Thyroid gland (tissue), 4 donors: ENCODE results near the gene LCAT.

Experiments used
- CTCF ChIP-seq, 6 experiments: fragments of 200-600 bp in 3 of 6; fragments of 450-650 bp in 3 of 6; sonication (generic) in 3 of 6; IDR thresholded peaks; one replicate each; pipeline ENCODE4 v1.5.1; 2016 to 2019; ENCODE audit warnings: antibody characterized with exemption in 6 of 6, mild to moderate bottlenecking in 2 of 6, inconsistent platforms in 1 of 6, moderate library complexity in 1 of 6
- POLR2A ChIP-seq, 2 donors: fragments of 450-650 bp; IDR thresholded peaks; one replicate each; pipeline ENCODE4 v1.6.1; 2017; ENCODE audit warnings: antibody characterized with exemption in 2 of 2, mild to moderate bottlenecking in 2 of 2, moderate library complexity in 1 of 2

- no peak for TF ChIP-seq CTCF (IDR thresholded peaks at IDR 0.05)
- no peak for TF ChIP-seq POLR2A (IDR thresholded peaks at IDR 0.05)
Measured at GRCh38 chr16:67930678-67931211, 13.2 kb downstream of the LCAT start.
